NCI-H1417 (cell line): ENCODE results near the gene TMSB10.
A peak's percentile ranks its signal among the peaks of the same experiment; 100 is the strongest.
"Not testable (repeated sequence)": the region's sequence is repeated elsewhere in the genome, so short reads cannot be mapped to it uniquely, and the experiment has no call there.

Experiments used
- DNase-seq, 3 experiments: peaks; one replicate each; lab custom pipeline; 2025; lab: John Stamatoyannopoulos, UW

TMSB10 gene

GRCh38 chr2:84904151-84904550 is 1.3 kb upstream of the TMSB10 start:
- DNase-seq, result no peak

GRCh38 chr2:84904717-84905174 is 710 bp upstream of the TMSB10 start:
- peak in 1 of 3 experiments; percentile 36 for DNase-seq

GRCh38 chr2:84906108-84906899 is 848 bp downstream of the TMSB10 start:
- peak; percentile 13 to 62 (median 47) for DNase-seq

DNA sequence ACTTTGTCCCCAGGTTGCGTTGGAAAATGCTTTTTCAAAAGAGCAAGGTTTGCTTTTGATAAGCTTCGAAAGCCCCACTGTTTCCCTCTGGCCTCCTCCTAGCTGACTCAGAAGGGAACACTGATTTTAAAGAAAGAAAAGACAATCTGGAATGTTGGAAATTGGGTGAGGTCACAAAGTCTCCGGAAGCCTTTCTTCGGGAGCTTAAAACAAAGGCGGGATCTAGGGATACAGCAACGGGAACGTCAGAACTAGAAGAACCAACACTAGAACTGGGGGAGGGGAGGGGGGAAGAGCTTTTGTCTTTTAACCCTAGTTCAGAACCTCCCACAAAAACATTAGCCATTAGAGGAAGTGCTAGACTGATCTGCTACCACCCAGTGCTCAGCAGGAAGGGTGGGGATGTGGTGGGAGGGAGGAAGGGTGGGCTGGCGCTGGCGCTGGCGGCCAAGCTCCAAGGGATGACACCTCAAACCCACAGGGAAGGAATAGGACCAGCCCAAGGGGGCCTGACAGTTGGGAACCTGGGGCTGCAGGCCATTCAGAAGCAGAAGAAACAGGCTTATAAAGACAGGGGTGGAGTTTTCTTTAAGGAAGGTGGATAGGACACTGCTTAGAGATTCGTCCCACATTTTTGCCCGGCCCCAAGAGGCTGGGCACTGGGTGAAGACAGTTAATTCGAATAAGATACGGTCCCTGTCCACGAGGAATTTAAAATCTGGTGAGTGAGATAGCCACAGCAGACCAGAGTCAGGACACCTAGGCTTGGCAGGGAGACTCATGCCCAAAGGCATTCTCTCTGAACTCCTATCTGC is 1.7 kb downstream of the TMSB10 start:
- DNase-seq, result peak in 2 of 3 experiments; percentile 25 to 53

- DNase-seq, result no peak
Observed at GRCh38 chr2:84908948-84909713, 3.7 kb downstream of the TMSB10 start.

DNA sequence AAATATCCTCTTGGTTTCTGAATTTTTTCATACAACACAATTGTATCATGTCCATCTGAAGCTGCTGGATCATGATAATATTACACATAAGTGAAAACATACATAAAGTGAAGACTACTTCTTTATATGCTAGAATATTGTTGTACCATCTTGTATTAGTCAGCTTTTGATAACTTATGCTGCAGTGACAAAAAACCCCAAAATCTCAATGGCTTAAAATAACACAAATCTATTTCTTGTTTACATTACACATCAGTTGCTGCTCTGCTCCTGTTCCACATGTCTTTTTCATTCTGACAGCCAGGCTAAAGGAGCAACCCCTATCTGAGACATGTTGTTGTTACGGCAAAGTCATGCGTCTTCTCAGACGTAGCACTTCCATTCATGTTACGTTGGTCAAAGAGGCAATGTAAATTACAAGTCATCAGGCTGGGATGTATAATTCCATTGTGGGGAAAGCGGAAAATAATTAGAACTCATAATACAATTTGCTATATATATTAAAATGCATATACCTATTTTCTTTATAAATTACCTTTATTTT is 5.8 kb downstream of the TMSB10 start:
- no peak for DNase-seq

GRCh38 chr2:84912984-84913383 is 7.5 kb downstream of the TMSB10 start:
- no peak for DNase-seq

GRCh38 chr2:84914334-84914733 is 8.9 kb downstream of the TMSB10 start:
- DNase-seq, result no peak

- DNase-seq, result not testable (repeated sequence)
Observed at GRCh38 chr2:84915675-84916074, 10.2 kb downstream of the TMSB10 start.

DNA sequence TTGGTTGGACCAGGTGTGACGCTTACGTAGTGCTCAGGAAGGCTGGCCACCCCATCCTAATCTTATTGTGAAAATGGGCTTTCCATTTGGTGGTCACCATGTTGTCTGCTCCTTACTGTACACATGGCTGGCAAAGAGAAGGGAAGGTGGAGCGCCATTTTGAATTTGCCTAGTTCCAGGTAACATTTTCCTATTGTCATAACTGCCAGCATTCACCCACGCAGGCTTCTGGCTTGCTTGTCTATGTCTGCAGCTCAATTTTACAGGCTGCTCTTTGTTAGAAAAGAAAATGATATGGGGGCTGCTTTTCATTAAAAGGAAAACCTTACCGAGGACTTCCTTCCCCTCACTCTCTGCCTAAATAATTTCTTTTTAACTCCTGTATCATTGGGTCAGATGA is 12.4 kb downstream of the TMSB10 start:
- not testable (repeated sequence) for DNase-seq

DNA sequence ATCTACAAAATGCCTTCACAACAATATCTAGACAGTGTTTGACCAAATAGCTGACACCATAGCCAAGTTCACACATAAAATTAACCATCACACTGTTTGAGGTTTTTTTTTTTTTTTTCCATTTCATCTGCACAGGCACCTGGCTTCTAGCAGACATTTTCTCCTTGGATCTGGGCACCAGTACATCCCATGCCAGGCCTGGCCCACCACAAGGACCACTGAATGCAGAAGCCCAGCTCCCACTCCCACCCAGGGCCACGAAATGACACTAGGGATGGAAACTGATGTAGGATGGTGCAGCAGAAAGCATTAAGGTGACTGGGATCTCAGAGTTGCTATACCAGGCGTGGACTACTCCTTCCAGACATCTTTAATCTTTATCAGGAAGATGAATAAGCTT is 13.0 kb downstream of the TMSB10 start:
- DNase-seq, result no peak

DNA sequence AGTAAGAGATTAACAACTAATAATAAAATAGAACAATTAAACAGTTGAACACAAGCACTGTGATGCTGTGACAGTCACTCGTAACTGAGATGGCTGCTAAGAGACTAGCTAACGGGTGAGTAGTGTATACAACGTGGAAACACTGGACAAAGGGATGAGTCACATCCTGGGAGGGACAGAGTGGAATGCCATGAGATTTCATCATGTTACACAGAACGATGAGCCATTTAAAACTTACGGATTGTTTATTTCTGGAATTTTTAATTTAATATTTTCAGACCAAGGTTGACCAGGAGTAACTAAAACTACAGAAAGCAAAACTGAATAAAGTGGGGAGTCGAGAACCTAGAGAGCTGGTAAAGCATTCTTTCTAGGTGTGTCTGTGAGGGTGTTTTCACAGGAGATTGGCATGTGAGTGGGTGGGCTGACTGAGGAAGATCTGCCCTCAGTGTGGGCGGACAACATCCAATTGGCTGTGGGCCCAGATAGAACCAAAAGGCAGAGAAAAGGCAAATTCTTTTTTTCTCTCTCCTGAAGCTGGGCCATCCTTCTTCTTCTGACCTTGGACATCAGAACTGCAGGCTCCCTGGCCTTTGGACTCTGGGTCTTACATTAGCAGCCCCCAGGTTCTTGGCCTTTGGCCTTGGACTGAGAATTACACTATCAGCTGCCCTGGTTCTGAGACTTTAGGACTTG is 14.6 kb downstream of the TMSB10 start:
- peak in 2 of 3 experiments; percentile 2 to 28 for DNase-seq

DNA sequence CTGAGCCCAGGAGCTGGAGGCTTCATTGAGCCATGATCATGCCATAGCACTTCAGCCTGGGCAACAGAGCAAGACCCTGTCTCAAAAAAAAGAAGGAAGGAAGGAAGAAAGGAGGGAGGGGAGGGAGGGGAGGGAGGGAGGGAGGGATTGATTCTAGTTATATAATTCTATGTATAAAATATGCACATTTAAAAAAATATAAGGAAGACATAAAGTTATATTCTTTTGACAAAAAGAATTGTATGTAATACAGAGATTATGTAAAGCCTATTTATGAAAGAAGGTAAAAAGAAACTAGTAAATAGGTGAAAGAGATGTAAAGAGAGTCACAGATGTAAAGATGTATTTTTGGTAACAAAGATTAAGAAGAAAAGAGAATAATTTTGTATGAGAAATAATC is 17.6 kb downstream of the TMSB10 start:
- DNase-seq, result no peak

DNA sequence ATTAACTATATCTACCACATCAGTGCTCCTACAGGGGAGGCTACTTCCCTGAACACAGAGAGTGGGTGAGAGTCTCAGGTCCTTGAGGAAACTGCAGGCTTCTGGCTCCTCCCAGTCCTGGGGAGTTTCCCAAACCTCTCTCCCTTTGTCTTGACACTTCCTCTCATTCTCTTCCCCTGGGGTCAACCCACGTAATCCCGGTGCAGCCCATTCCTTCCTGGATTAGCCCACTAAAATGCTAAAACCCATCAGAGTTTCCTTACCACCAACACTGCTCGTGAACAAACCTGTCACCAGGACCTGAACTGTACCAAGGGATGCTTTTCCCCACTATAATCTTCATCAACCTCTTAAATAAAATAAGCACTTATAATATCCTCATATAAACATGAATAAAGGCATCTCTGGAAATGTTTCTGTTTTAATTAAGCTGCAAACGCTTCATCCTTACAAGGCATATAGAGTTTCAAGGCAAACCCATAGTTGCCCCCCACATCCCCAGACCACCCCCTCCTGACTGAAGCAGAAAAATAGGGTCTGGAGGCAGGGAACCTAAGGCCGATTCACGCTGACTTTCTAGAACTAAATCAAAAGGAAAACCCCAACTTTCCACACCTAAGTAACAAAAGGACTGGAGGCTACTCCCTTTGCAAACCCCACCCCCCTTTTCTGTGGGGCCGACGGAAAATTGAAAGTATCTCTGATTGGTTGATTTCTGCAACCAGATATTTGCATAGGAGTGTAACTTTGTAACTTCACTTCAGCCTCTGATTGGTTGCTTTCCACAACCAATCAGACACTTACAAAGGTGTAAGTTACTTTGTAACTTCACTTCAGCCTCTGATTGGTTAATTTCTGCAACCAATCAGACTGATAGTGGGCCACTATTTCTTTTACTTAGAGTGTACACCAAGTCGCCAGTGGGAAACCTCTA is 19.0 kb downstream of the TMSB10 start:
- no peak for DNase-seq

DNA sequence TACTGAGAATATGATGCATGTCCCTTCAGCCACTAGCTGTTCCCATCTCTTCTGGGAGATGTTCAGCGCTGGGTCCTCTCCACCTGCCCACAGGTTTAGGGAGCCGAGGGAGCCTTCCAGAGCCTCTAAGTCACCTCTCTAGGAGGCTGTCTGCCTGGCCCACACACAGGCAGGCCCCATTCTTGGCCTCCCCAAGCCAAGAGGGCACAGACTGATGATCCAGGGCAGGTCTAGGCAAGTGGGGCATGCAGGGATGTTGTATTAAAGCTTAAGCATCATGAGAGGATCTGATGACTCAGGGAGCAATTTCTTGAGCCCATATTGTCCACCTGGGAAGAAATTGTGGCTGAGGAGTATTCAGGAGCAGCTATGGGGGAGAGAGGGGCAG is 19.9 kb downstream of the TMSB10 start:
- no peak for DNase-seq

GRCh38 chr2:84925724-84926376 is 20.4 kb downstream of the TMSB10 start:
- DNase-seq, result peak; percentile 84 to 92 (median 88)

DNA sequence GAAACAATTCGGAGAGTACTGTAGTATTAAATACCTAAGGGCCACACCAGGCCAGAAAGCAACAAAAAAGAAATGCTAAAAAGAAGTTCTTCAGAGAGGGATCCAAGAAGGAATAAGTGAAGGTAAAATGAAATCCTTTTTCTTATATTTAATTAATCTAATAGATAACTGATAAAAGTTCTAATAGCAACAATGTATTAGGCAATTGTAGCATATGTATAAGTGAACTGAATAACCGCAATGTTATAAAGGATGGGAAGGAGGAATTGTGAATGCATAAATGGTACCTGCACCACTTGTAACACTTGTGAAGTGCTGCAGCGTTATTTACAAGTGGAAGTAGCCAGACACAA is 21.8 kb downstream of the TMSB10 start:
- no peak for DNase-seq

DNA sequence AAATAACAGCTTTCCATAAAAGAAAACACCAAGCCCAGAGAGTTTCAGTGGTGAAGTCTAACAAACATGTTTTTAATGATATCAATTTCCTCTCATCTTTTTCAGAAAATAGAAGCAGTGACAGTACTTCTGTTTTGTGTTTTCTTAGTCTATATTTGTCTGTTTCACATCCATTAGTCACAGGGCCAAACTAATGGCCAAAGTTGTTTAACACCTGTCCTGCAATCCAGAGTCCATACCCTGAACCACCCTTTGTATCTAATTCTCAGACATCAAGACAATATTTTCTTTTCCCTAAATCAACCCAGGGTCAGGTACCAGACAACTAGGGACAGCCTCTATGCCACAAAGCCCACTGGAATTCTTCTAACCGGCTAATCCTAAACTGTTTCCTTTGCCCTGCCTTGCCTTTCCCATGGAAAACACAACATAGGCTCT is 25.9 kb downstream of the TMSB10 start:
- DNase-seq, result no peak

DNA sequence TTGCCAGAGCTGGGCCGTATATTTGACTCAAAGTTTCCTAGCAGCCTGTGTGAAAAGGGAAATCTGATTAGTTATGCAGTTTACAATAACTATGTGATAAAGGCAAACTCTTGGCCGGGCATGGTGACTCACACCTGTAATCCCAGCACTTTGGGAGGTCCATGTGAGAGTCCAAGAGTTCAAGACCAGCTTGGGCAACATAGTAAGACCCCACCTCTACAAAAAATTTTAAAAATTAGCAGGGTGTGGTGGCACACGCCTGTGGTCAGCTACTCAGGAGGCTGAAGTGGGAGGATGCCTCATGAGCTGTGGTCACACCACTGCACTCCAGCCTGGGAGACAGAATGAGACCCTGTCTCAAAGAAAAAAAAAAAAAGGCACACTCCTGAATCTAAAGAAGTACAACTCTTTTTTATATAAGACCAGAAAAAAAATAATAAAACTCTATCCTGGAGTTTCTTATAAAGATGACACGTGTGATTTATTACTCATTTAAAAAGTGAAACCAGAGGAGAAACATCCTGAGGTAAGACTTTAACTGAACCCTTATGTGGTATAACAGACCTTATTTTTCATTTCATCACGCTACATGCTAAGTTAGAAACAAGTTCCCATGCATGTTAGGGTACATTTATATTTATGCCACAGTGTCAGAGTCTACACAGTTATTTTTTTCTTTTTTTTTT is 32.9 kb downstream of the TMSB10 start:
- DNase-seq, result no peak
